ENCODE measurements around the gene LARGE1. TPM values are rescaled to one million over a fixed set of nuclear protein-coding genes. Genes with fewer than 3 reads are reported as not detected.

The LARGE1 gene
- total and polyA plus RNA-seq, 2 of the 13 experiments (the other 11 are each of a cell fraction or from before 2014, with no cell fraction given), result 8.4 to 11.0 TPM

GRCh38 chr22:33656808-33657628 is 263.3 kb downstream of the LARGE1 start (continued):
- TF ChIP-seq BATF2 (CRISPR knock-in tag; IDR thresholded peaks at IDR 0.05), result no peak

- Histone ChIP-seq H4K20me1 (ENCODE audit: insufficient read depth, low read length) (no peaks in the 10 kb centered on the region), H3K9me3 (ENCODE audit: low read length) (no peaks in the 10 kb centered on the region), H3K79me2 (ENCODE audit: insufficient read depth, low read length) (no peaks in the 10 kb centered on the region), H3K36me3 (replicated peaks in 1 of 2; ENCODE audit: control insufficient read depth in 1 of 2, insufficient read depth in 2 of 2, low read length in 2 of 2) (no peaks in the 10 kb centered on the region; a peak in 1 of 5 replicates), H3K4me3 (replicated peaks in 1 of 3; ENCODE audit: insufficient read depth in 1 of 3, low read depth in 2 of 3, low read length in 3 of 3) (no peak overlapping the region), H3K27ac (ENCODE audit: extremely low read length, insufficient read depth, low read length) (no peak overlapping the region), H2AFZ (ENCODE audit: low read length) (no peak overlapping the region), H3K4me2 (ENCODE audit: low read depth, low read length) (no peak overlapping the region), H3K4me1 (ENCODE audit: insufficient read depth, low read length) (peaks cover 27% of the 10 kb centered on the region), H3K9ac (ENCODE audit: insufficient read depth, low read depth, low read length) (no peak overlapping the region), H3K27me3 (ENCODE audit: control insufficient read depth in 1 of 2, insufficient read depth in 2 of 2, low read length in 2 of 2) (no peaks in the 10 kb centered on the region)
- no peak for FAIRE-seq
- ChIA-PET POLR2A (no interaction called here), CTCF (ENCODE audit: low intra/inter-chr PET ratio, low total read pairs) (no interaction called here)
- no peak for ATAC-seq
- TF ChIP-seq KDM4B (CRISPR knock-in tag; IDR thresholded peaks at IDR 0.05) (no peak), POLR2A (IDR thresholded peaks at IDR 0.05; ENCODE audit: insufficient read depth in 1 of 2, low read depth in 2 of 2, low read length in 2 of 2) (no peak), ZNF484 (CRISPR knock-in tag; IDR thresholded peaks at IDR 0.05; ENCODE audit: borderline replicate concordance, low read depth) (no peak), ARID4A (CRISPR knock-in tag; IDR thresholded peaks at IDR 0.05; ENCODE audit: borderline replicate concordance) (no peak), POLR2G (IDR thresholded peaks at IDR 0.05; ENCODE audit: low read depth, low read length) (no peak)
- BruUV-seq (replicated peaks), result no TSS peak
- intact Hi-C loops (cut with micrococcal nuclease; ENCODE audit: unreplicated experiment), result no loop called here
- no peak for DNase-seq (ENCODE audit: low spot score)
- WGBS (ENCODE audit: low lambda C conversion rate), result 89% methylated on average over 12 of the region's 12 CpGs
- in situ Hi-C loops (cut with HindIII; ENCODE audit: extremely low pct_ligation_motif_present, low pct_unique_long_range_greater_than_20kb), result no loop called here
Measured at GRCh38 chr22:33654173-33654895, 265.9 kb downstream of the LARGE1 start.
